Fibroblast of lung (primary cell): ENCODE data around the gene ARHGEF12. TPM values are rescaled to one million over a fixed set of nuclear protein-coding genes. Genes with fewer than 3 reads are reported as not detected.
A peak's percentile ranks its signal among the peaks of the same experiment; 100 is the strongest.

Experiments used
- DNase-seq, 2 donors: peaks; one replicate each; pipeline versions ENCODE4 v3.0.0 to v3.0.0-alpha.2; 2010; ENCODE audit warnings: low read depth in 2 of 2
- H2AFZ ChIP-seq: 2 replicates; pipeline ENCODE4 v1.5.1; 2012; ENCODE audit warnings: low read length, control low read depth, inconsistent platforms
- H3K27ac ChIP-seq: 2 replicates; pipeline ENCODE4 v1.5.1; 2011; ENCODE audit warnings: low read length, control low read depth; ENCODE audit not compliant: insufficient read depth
- H3K27me3 ChIP-seq: 2 replicates; pipeline ENCODE4 v1.5.1; 2011; ENCODE audit warnings: mild to moderate bottlenecking, low read length; ENCODE audit not compliant: control insufficient read depth, insufficient read depth
- H3K36me3 ChIP-seq: 2 replicates; pipeline ENCODE4 v1.5.1; 2011; ENCODE audit warnings: low read length; ENCODE audit not compliant: control insufficient read depth, insufficient read depth
- H3K4me1 ChIP-seq: 2 replicates; pipeline ENCODE4 v1.5.1; 2011; ENCODE audit warnings: low read length; ENCODE audit not compliant: control insufficient read depth, insufficient read depth; ENCODE audit errors: extremely low read depth
- H3K4me2 ChIP-seq: 2 replicates; pipeline ENCODE4 v1.5.1; 2011; ENCODE audit warnings: low read length, control low read depth; ENCODE audit not compliant: insufficient read depth; ENCODE audit errors: extremely low read depth
- H3K4me3 ChIP-seq, 4 experiments: fragments of 200-600 bp in 1 of 4; sonication (generic) in 1 of 4; replicated peaks in 1 of 4; 2 replicates each; pipeline ENCODE4 v1.5.1; 2011 to 2016; ENCODE audit warnings: low read length in 4 of 4, low read depth in 3 of 4, mild to moderate bottlenecking in 3 of 4, control low read depth in 2 of 4, inconsistent platforms in 1 of 4, mixed read lengths in 1 of 4; ENCODE audit not compliant: insufficient read depth in 1 of 4; ENCODE audit errors: control extremely low read depth in 1 of 4
- H3K79me2 ChIP-seq: 2 replicates; pipeline ENCODE4 v1.5.1; 2012; ENCODE audit warnings: mild to moderate bottlenecking, low read length, inconsistent platforms; ENCODE audit not compliant: control insufficient read depth, insufficient read depth
- H3K9ac ChIP-seq: 2 replicates; pipeline ENCODE4 v1.5.1; 2011; ENCODE audit warnings: mild to moderate bottlenecking, low read length, control low read depth; ENCODE audit not compliant: insufficient read depth
- H3K9me3 ChIP-seq: 2 replicates; pipeline ENCODE4 v1.5.1; 2012; ENCODE audit warnings: low read depth, low read length; ENCODE audit not compliant: control insufficient read depth, insufficient read depth
- H4K20me1 ChIP-seq: 2 replicates; pipeline ENCODE4 v1.5.1; 2011; ENCODE audit warnings: low read length; ENCODE audit not compliant: control insufficient read depth, insufficient read depth; ENCODE audit errors: extremely low read depth
- EZH2 ChIP-seq: IDR thresholded peaks from 2 replicates; pipeline ENCODE4 v1.5.1; 2012; ENCODE audit warnings: low read length, control low read depth, mild to moderate bottlenecking; ENCODE audit errors: missing control alignments
- polyA plus RNA-seq, 2 donors: library from polyadenylated mRNA; depleted of rRNA in 1 of 2; stranded (reverse) in 1 of 2; unstranded in 1 of 2; fragments of >200 nt; gene quantifications; 2 replicates each; pipeline ENCODE4 v1.2.1, GENCODE V29; 2011 to 2012; ENCODE audit warnings: missing spikeins in 1 of 2
- total RNA-seq: library from RNA; depleted of rRNA; stranded (reverse); fragments of >200 nt; gene quantifications from 2 replicates; pipeline ENCODE4 v1.2.1, GENCODE V29; 2014
- TF ChIP-seq, protein P1 (sequence below), 2 donors: IDR thresholded peaks in 1 of 2; conservative IDR thresholded peaks in 1 of 2; 1 replicate in 1 of 2; 2 replicates in 1 of 2; pipeline ENCODE4 v1.5.1; 2011 to 2012; ENCODE audit warnings: low read length in 2 of 2, control low read depth in 1 of 2, inconsistent platforms in 1 of 2, low read depth in 1 of 2, mild to moderate bottlenecking in 1 of 2

The ARHGEF12 gene
- total and polyA plus RNA-seq, 2 donors (not counting 1 experiment from before 2014, with no cell fraction given): 63.1 to 141 TPM

DNA sequence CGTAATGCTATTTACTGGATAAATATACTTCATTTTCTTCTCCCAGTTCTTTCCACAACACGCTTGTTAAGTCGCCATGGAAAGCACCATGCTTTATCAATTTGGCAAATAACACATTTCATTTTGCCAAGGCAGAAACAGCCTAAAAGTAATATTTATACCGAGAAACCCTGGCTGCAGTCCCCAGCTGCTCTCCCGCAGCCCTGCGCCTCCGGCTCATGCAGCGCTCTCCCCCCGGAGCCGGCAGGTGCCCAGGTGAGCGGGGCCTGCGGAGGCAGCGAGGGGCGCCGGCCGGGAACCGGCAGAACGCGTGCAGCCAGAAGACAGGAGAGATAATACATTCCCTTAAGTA lies 681 bp upstream of the ARHGEF12 start:
- Histone ChIP-seq H3K9ac (peak overlapping the region; percentile 96), H3K4me1 (peaks cover 18% of the 10 kb centered on the region)
- DNase-seq: no peak

DNA sequence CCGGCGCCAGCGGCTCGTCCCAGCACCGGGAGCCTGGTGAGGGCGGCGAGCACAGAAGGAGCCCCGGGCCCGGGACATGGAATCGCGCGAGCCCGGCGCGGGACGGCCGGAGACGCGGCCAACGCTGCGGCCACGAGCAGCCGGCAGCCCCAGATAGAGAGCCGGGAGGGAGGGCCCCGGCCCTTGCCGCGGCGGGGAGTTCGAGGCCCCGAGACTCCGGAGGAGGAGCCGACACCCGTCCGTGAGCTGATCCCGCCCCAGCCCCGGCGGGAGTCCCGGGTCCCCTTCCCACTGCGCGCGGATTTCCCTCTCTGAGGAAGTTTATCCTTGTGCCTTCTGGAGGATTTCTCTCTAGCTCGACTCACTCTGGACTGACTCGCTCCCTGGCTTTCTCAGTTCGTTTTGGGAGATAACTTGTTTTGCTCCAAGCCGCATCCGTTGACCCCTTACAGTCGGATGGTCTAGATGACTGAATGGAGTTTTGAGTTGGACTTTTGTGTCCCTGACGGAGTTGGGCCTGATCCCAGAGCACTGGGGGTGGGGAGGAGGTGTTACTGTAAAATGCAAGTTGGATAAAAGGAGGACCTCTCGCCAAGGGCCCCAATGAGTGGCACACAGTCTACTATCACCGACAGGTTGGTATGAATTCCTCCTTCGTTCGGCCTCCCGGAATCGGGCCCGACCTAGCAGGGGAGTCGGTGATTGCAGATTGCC lies 585 bp downstream of the ARHGEF12 start:
- Histone ChIP-seq H3K27ac (peak overlapping the region; percentile 95), H3K27me3 (no peaks in the 10 kb centered on the region), H3K36me3 (no peaks in the 10 kb centered on the region), H3K9ac (peak overlapping the region; percentile 96), H3K9me3 (no peaks in the 10 kb centered on the region), H4K20me1 (peaks cover 6% of the 10 kb centered on the region), H3K4me2 (peak overlapping the region; percentile 99), H3K4me3 (peak overlapping the region; percentile 79 to 99 (median 96)), H3K79me2 (peaks cover 53% of the 10 kb centered on the region), H3K4me1 (peaks cover 15% of the 10 kb centered on the region), H2AFZ (no peak overlapping the region)
- peak; percentile 30 to 34 for DNase-seq
- TF ChIP-seq, protein P1, sequence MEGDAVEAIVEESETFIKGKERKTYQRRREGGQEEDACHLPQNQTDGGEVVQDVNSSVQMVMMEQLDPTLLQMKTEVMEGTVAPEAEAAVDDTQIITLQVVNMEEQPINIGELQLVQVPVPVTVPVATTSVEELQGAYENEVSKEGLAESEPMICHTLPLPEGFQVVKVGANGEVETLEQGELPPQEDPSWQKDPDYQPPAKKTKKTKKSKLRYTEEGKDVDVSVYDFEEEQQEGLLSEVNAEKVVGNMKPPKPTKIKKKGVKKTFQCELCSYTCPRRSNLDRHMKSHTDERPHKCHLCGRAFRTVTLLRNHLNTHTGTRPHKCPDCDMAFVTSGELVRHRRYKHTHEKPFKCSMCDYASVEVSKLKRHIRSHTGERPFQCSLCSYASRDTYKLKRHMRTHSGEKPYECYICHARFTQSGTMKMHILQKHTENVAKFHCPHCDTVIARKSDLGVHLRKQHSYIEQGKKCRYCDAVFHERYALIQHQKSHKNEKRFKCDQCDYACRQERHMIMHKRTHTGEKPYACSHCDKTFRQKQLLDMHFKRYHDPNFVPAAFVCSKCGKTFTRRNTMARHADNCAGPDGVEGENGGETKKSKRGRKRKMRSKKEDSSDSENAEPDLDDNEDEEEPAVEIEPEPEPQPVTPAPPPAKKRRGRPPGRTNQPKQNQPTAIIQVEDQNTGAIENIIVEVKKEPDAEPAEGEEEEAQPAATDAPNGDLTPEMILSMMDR (conservative IDR thresholded peaks at IDR 0.05 in 1 of 2, IDR thresholded peaks at IDR 0.05 in 1 of 2; ENCODE audit: low read depth in 1 of 2, low read length in 2 of 2): no peak
- TF ChIP-seq EZH2: no peak

More for the DNA sequence above, 681 bp upstream of the ARHGEF12 start:
- H3K4me3 ChIP-seq: peak overlapping the region; percentile 58 to 79 (median 73)
- H2AFZ ChIP-seq: peak overlapping the region; percentile 38
- H3K79me2 ChIP-seq: peaks cover 40% of the 10 kb centered on the region
- no peaks in the 10 kb centered on the region for H3K9me3 ChIP-seq
- peak overlapping the region; percentile 95 for H3K27ac ChIP-seq
- no peak for TF ChIP-seq EZH2
- TF ChIP-seq, protein P1 (conservative IDR thresholded peaks at IDR 0.05 in 1 of 2, IDR thresholded peaks at IDR 0.05 in 1 of 2; ENCODE audit: low read depth in 1 of 2, low read length in 2 of 2): no peak
- no peaks in the 10 kb centered on the region for H3K36me3 ChIP-seq
- H4K20me1 ChIP-seq: peaks cover 5% of the 10 kb centered on the region
- no peaks in the 10 kb centered on the region for H3K27me3 ChIP-seq
- H3K4me2 ChIP-seq: peak overlapping the region; percentile 81

DNA sequence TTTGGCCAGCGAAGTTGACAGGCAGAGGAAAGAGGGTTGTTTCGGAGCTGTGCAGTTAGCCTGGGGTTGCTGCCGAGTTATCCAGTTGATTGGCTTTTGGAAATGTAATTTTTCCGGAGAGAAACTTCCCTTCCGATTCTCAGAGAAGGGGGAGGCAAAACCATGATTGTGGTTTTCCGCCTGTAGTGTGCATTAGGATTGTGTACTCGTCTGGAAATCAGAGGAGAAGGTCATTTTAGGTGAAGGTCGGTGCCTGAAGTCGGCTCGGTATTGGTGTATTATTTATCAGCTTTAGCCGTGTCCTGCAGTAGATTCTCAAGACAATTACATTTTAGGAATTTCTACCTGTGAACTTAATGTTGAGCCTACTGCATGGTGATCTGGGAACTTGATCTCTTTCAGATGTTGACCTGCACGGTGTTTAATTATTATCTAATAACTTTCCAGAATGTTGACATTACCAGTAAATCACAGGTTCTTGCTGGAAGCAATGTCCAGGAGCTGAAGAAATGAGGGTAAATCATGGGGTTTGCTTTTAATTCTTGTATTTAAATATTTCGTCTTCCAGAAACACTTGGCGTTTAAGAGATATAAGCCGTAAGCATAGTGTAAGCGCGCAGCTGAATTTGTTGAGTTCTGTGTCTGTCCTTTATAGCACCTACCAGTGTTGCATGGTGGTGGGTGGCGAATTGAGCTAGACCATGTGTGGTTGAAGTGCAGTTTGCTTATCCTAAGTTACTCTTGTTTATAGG lies 1.3 kb downstream of the ARHGEF12 start:
- no peak for TF ChIP-seq EZH2
- TF ChIP-seq, protein P1 (conservative IDR thresholded peaks at IDR 0.05 in 1 of 2, IDR thresholded peaks at IDR 0.05 in 1 of 2; ENCODE audit: low read depth in 1 of 2, low read length in 2 of 2): no peak
- no peak overlapping the region for H2AFZ ChIP-seq
- peaks cover 6% of the 10 kb centered on the region for H4K20me1 ChIP-seq
- peak; percentile 36 to 50 for DNase-seq
- no peaks in the 10 kb centered on the region for H3K9me3 ChIP-seq
- H3K36me3 ChIP-seq: no peaks in the 10 kb centered on the region
- peak overlapping the region; percentile 96 for H3K9ac ChIP-seq
- peaks cover 60% of the 10 kb centered on the region for H3K79me2 ChIP-seq
- peak overlapping the region; percentile 79 to 99 (median 96) for H3K4me3 ChIP-seq
- peak overlapping the region; percentile 99 for H3K4me2 ChIP-seq
- peak overlapping the region; percentile 95 for H3K27ac ChIP-seq
- H3K27me3 ChIP-seq: no peaks in the 10 kb centered on the region
- H3K4me1 ChIP-seq: peaks cover 9% of the 10 kb centered on the region
